GM18870 (cell line): Measurements from ENCODE around the gene BIRC3.
"Not testable (repeated sequence)": the region's sequence is repeated elsewhere in the genome, so short reads cannot be mapped to it uniquely, and the experiment has no call there.

ENCODE experiments used
- ATAC-seq: cut with Tn5 transposase; IDR thresholded peaks from one replicate; pipeline ENCODE4 v1.9.1; 2021; ENCODE audit warnings: moderate library complexity; ENCODE audit not compliant: unreplicated experiment

Gene BIRC3

GRCh38 chr11:102367364-102367763 is 50.1 kb downstream of the BIRC3 start:
- ATAC-seq, result no peak

GRCh38 chr11:102368472-102368871 is 51.2 kb downstream of the BIRC3 start:
- peak; percentile 100 for ATAC-seq

- ATAC-seq, result not testable (repeated sequence)
Measured at GRCh38 chr11:102374633-102375424, 57.5 kb downstream of the BIRC3 start.

DNA sequence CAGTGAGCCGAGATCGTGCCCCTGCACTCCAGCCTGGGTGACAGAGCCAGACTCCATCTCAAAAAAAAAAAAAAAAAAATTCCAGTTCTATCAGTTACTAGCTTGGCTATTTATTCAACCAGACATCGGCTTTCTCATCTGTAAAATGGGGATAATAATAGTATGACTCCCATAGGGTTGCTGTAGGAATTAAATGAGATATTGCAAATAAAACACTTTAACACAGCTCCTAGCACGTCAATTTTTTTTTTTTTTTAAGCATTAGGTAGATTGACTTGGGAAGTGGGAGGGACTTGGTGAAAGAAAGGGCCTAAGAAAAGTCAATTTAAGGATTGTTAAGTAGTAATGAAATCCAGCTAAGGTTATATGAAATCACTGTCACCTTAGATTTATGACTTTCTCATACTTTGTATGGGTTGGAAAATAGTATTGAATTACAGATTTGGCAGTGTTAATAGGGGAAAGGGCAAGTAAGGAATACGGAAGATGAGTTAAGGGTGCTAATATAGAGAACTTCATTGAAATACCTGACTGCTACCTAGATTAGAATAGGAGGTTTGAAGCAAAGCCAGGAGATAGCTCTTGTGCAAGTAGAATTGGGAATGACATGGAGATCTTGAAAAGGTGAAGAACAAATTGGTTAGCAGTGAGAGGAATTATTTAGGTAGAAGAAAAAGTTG is 58.6 kb downstream of the BIRC3 start:
- ATAC-seq, result no peak

DNA sequence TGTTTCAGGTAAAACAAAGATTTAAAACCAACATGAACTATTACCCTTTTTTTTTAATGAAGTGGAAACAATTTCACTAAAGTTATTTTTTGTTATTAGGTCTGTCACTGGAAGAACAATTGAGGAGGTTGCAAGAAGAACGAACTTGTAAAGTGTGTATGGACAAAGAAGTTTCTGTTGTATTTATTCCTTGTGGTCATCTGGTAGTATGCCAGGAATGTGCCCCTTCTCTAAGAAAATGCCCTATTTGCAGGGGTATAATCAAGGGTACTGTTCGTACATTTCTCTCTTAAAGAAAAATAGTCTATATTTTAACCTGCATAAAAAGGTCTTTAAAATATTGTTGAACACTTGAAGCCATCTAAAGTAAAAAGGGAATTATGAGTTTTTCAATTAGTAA is 60.6 kb downstream of the BIRC3 start:
- no peak for ATAC-seq

DNA sequence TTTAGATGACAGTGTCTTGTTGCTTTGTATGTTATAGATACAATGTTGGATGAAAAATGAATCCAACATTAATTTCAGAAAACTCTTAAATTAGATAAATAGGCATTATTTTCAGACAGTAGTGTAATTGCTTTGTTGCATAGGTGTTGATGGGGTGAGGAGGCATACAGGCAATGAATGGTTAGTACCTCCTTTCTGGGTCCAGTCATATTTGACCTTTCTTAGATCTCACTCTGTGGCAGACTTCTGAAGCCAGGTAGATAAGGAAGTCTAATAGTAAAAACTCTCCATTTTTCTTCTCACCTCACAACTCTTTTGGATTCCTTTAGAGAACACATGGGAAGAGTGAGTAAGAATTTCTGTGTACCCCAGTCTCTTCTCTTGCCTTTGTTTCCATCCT is 61.5 kb downstream of the BIRC3 start:
- no peak for ATAC-seq

DNA sequence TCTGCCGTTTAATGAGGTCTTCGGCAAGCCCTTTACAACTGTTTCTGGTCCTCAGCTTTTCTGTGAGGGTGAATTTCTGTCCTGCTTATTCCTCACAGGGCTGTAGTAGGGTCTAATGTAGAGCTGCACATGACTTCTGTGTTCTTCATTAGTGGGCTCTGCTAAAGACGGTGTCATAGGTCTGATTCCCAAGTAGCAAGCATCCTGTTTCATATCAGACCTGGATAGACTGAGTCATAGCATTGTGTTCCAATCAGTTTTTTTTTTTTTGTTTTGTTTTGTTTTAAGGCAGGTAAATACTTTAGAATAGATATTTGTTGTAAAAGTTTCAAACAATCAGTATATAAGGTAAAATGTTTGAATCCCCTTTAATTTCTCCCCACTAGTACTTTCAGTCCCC is 65.1 kb downstream of the BIRC3 start:
- no peak for ATAC-seq

DNA sequence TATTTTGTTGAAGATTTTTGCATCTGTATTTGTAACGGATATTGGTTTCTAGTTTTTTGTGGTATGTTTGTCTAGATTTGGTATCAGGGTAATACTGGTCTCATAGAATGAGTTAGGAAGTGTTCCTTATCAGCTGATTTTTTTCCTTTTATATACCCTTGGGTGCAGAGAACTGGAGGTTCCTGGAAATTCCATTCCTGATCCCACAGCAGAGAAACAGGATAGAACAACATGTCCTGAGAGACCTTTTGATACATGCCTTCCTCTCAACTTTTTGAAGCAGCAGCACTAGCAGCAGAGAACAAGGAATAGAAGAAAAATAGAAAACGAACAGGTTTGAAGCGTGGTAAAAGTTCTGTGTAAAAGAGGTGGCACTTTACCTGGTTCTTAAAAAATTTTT is 66.6 kb downstream of the BIRC3 start:
- no peak for ATAC-seq

- ATAC-seq, result no peak
Measured at GRCh38 chr11:102384419-102385079, 67.3 kb downstream of the BIRC3 start.

GRCh38 chr11:102385085-102386007 is 68.1 kb downstream of the BIRC3 start:
- ATAC-seq, result no peak

DNA sequence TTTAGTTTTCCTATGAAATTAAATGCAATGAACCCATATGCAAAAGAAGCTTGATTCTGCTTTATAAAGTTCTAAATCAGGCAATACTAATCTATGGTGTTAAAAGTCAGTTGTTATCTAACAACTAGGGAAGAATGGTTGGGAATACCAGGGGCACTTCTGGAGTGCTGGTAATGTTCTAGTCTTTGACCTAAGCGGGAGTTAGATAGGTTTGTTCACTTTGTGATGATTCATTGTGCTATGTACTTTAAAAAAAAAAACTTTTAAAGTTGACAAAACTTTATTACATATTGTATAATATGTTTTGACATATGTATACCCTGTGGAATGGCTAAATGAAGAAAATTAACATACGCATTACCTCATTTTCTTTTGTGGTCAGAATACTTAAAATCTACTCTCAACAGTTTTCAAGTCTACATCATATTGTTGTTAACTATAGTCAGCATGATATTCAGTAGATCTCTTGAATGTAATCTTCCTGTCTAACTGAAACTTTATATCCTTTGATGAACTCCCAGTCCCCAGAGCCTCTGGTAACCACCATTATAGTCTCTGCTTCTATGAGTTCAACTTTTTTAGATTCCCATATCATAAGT is 69.0 kb downstream of the BIRC3 start:
- no peak for ATAC-seq

- ATAC-seq, result no peak
Measured at GRCh38 chr11:102387043-102387781, 69.9 kb downstream of the BIRC3 start.
